ENCODE data around the gene DISC1.
A peak's percentile ranks its signal among the peaks of the same experiment; 100 is the strongest.

The DISC1 gene

GRCh38 chr1:232033285-232033684 lies 406.7 kb downstream of the DISC1 start:
- no peak overlapping the region for H3K4me3 ChIP-seq (replicated peaks; ENCODE audit: low read depth, low read length)
- DNase-seq (ENCODE audit: low read depth) = no peak
- TF ChIP-seq CTCF (IDR thresholded peaks at IDR 0.05; ENCODE audit: low read length, missing control alignments) = no peak

- no peak for TF ChIP-seq CTCF (IDR thresholded peaks at IDR 0.05; ENCODE audit: low read length, missing control alignments)
- DNase-seq (ENCODE audit: low read depth) = no peak
- H3K4me3 ChIP-seq (replicated peaks; ENCODE audit: low read depth, low read length) = no peak overlapping the region
These were observed 408.0 kb downstream of the DISC1 start for GRCh38 chr1:232034556-232034955.

GRCh38 chr1:232036181-232036933 lies 409.8 kb downstream of the DISC1 start:
- no peak for TF ChIP-seq CTCF (IDR thresholded peaks at IDR 0.05; ENCODE audit: low read length, missing control alignments)
- DNase-seq (ENCODE audit: low read depth) = no peak
- no peak overlapping the region for H3K4me3 ChIP-seq (replicated peaks; ENCODE audit: low read depth, low read length)

GRCh38 chr1:232037774-232038388 lies 411.3 kb downstream of the DISC1 start:
- DNase-seq (ENCODE audit: low read depth) = no peak
- no peak overlapping the region for H3K4me3 ChIP-seq (replicated peaks; ENCODE audit: low read depth, low read length)
- TF ChIP-seq CTCF (IDR thresholded peaks at IDR 0.05; ENCODE audit: low read length, missing control alignments) = no peak

GRCh38 chr1:232038706-232039677 lies 412.4 kb downstream of the DISC1 start:
- H3K4me3 ChIP-seq (replicated peaks; ENCODE audit: low read depth, low read length) = no peak overlapping the region
- DNase-seq (ENCODE audit: low read depth) = peak; percentile 24
- no peak for TF ChIP-seq CTCF (IDR thresholded peaks at IDR 0.05; ENCODE audit: low read length, missing control alignments)

GRCh38 chr1:232040260-232040659 lies 413.7 kb downstream of the DISC1 start:
- no peak overlapping the region for H3K4me3 ChIP-seq (replicated peaks; ENCODE audit: low read depth, low read length)
- no peak for DNase-seq (ENCODE audit: low read depth)
- TF ChIP-seq CTCF (IDR thresholded peaks at IDR 0.05; ENCODE audit: low read length, missing control alignments) = no peak
